ENCODE results near the gene GAS7. TPM values are rescaled to one million over a fixed set of nuclear protein-coding genes. Genes with fewer than 3 reads are reported as not detected.

GAS7 gene
- total and polyA plus RNA-seq, 10 of the 15 experiments (the other 5 are each of a cell fraction or from before 2014, with no cell fraction given) = 2.3 to 53.4 (median 24.0) TPM

DNA sequence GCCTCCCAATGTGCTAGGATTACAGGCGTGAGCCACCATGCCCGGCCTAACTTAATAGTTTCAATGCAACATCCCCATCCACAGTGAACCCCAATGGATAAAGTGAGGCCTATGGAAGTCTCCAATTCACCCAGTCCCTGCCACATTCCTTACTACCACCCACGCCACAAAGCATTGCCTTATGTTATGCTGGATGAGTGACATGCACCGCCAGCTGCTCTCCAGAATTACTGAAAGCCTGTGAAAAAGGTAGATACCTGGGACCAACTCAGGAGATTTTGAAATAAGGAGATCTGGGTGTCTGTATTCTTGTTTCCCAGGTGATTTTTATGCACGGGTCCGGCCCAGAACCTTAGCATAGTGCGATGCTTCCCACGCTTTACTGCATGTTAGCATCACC, 16.9 kb upstream of the GAS7 start:
- CTCF ChIA-PET = no interaction called here
- no peak overlapping the region for H3K9ac ChIP-seq (ENCODE audit: control insufficient read depth, insufficient read depth, low read length)
- no peaks in the 10 kb centered on the region for H3K27me3 ChIP-seq (replicated peaks in 1 of 2; ENCODE audit: control insufficient read depth in 2 of 2, insufficient read depth in 2 of 2, low read length in 1 of 2)
- H3K79me2 ChIP-seq (ENCODE audit: control insufficient read depth, insufficient read depth, low read length) = no peaks in the 10 kb centered on the region
- no peak for TF ChIP-seq SP1 (IDR thresholded peaks at IDR 0.05; ENCODE audit: low read depth, low read length)
- TF ChIP-seq ZNF24 (IDR thresholded peaks at IDR 0.05) = no peak
- TF ChIP-seq LARP7 (IDR thresholded peaks at IDR 0.05) = no peak
- TF ChIP-seq, protein P1, sequence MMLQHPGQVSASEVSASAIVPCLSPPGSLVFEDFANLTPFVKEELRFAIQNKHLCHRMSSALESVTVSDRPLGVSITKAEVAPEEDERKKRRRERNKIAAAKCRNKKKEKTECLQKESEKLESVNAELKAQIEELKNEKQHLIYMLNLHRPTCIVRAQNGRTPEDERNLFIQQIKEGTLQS (IDR thresholded peaks at IDR 0.05; ENCODE audit: borderline replicate concordance, extremely low read depth, low read depth, low read length) = no peak
- TF ChIP-seq RELA (IDR thresholded peaks at IDR 0.05; ENCODE audit: borderline replicate concordance, partially characterized antibody) = no peak
- TF ChIP-seq WRNIP1 (IDR thresholded peaks at IDR 0.05; ENCODE audit: borderline replicate concordance, low read depth, low read length) = no peak
- TF ChIP-seq TCF7 (IDR thresholded peaks at IDR 0.05; ENCODE audit: borderline replicate concordance) = no peak
- no peak for TF ChIP-seq MEF2A (IDR thresholded peaks at IDR 0.05; ENCODE audit: insufficient read depth, low read depth, low read length)
- TF ChIP-seq, protein P2, sequence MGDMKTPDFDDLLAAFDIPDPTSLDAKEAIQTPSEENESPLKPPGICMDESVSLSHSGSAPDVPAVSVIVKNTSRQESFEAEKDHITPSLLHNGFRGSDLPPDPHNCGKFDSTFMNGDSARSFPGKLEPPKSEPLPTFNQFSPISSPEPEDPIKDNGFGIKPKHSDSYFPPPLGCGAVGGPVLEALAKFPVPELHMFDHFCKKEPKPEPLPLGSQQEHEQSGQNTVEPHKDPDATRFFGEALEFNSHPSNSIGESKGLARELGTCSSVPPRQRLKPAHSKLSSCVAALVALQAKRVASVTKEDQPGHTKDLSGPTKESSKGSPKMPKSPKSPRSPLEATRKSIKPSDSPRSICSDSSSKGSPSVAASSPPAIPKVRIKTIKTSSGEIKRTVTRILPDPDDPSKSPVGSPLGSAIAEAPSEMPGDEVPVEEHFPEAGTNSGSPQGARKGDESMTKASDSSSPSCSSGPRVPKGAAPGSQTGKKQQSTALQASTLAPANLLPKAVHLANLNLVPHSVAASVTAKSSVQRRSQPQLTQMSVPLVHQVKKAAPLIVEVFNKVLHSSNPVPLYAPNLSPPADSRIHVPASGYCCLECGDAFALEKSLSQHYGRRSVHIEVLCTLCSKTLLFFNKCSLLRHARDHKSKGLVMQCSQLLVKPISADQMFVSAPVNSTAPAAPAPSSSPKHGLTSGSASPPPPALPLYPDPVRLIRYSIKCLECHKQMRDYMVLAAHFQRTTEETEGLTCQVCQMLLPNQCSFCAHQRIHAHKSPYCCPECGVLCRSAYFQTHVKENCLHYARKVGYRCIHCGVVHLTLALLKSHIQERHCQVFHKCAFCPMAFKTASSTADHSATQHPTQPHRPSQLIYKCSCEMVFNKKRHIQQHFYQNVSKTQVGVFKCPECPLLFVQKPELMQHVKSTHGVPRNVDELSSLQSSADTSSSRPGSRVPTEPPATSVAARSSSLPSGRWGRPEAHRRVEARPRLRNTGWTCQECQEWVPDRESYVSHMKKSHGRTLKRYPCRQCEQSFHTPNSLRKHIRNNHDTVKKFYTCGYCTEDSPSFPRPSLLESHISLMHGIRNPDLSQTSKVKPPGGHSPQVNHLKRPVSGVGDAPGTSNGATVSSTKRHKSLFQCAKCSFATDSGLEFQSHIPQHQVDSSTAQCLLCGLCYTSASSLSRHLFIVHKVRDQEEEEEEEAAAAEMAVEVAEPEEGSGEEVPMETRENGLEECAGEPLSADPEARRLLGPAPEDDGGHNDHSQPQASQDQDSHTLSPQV (IDR thresholded peaks at IDR 0.05) = no peak
- TF ChIP-seq, protein P3, sequence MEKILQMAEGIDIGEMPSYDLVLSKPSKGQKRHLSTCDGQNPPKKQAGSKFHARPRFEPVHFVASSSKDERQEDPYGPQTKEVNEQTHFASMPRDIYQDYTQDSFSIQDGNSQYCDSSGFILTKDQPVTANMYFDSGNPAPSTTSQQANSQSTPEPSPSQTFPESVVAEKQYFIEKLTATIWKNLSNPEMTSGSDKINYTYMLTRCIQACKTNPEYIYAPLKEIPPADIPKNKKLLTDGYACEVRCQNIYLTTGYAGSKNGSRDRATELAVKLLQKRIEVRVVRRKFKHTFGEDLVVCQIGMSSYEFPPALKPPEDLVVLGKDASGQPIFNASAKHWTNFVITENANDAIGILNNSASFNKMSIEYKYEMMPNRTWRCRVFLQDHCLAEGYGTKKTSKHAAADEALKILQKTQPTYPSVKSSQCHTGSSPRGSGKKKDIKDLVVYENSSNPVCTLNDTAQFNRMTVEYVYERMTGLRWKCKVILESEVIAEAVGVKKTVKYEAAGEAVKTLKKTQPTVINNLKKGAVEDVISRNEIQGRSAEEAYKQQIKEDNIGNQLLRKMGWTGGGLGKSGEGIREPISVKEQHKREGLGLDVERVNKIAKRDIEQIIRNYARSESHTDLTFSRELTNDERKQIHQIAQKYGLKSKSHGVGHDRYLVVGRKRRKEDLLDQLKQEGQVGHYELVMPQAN (conservative IDR thresholded peaks at IDR 0.05) = no peak
- no peak for TF ChIP-seq SPI1 (IDR thresholded peaks at IDR 0.05; ENCODE audit: borderline replicate concordance, insufficient read depth, low read depth, low read length)
- TF ChIP-seq, protein P4, sequence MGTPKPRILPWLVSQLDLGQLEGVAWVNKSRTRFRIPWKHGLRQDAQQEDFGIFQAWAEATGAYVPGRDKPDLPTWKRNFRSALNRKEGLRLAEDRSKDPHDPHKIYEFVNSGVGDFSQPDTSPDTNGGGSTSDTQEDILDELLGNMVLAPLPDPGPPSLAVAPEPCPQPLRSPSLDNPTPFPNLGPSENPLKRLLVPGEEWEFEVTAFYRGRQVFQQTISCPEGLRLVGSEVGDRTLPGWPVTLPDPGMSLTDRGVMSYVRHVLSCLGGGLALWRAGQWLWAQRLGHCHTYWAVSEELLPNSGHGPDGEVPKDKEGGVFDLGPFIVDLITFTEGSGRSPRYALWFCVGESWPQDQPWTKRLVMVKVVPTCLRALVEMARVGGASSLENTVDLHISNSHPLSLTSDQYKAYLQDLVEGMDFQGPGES (IDR thresholded peaks at IDR 0.05) = no peak
- 65% methylated on average over 8 of the region's 8 CpGs for WGBS (ENCODE audit: insufficient coverage, insufficient replicate concordance, low lambda C conversion rate, missing lambda C conversion rate)
- no peak overlapping the region for H3K4me2 ChIP-seq (ENCODE audit: control insufficient read depth, insufficient read depth)
- peaks cover 2% of the 10 kb centered on the region; the same call in 1 of the 3 replicates for H3K9me3 ChIP-seq (replicated peaks; ENCODE audit: control insufficient read depth, insufficient read depth, low read length)
- no peak overlapping the region for H3K4me3 ChIP-seq
- ATAC-seq (no peak), DNase-seq (ENCODE audit: low read depth, low spot score) (no peak), FAIRE-seq (no peak)
- intact Hi-C loops (cut with micrococcal nuclease; ENCODE audit: unreplicated experiment) (no loop called here), in situ Hi-C loops (cut with MboI) (no loop called here)
- RAD21 ChIA-PET (ENCODE audit: unreplicated experiment) = no interaction called here
- no peaks in the 10 kb centered on the region for H3K4me1 ChIP-seq (ENCODE audit: control insufficient read depth, insufficient read depth, low read length)
- no TSS peak for BruUV-seq (replicated peaks)
- H2AFZ ChIP-seq (ENCODE audit: control insufficient read depth, low read depth, low read length) = no peak overlapping the region
- POLR2A ChIA-PET = no interaction called here
- no peaks in the 10 kb centered on the region for H3K36me3 ChIP-seq (ENCODE audit: control insufficient read depth in 2 of 2, insufficient read depth in 2 of 2, low read length in 1 of 2)
- SMC1A ChIA-PET (ENCODE audit: uncharacterized antibody, unreplicated experiment) = no interaction called here
- no peak overlapping the region for H3K27ac ChIP-seq (ENCODE audit: control insufficient read depth, insufficient read depth)
- no peaks in the 10 kb centered on the region for H4K20me1 ChIP-seq (ENCODE audit: control insufficient read depth, insufficient read depth)
